HepG2 (cell line): Measurements from ENCODE around the gene FLYWCH1. TPM values are rescaled to one million over a fixed set of nuclear protein-coding genes. Genes with fewer than 3 reads are reported as not detected.

ENCODE experiments used
- ATAC-seq: fragments of 200-7000 bp; cut with Tn5 transposase; 3 replicates; pipeline ENCODE4 v1.9.1; 2020; ENCODE audit warnings: mild to moderate bottlenecking, moderate library complexity
- BruUV-seq: library from RNA; stranded (reverse); fragments of 400-500 nt; replicated peaks from 2 replicates; lab custom pipeline; 2021; lab: Mats Ljungman, UMichigan
- CTCF ChIA-PET: fragments of 300-600 bp; formaldehyde crosslinking; extraction: SDS; loops from one replicate; lab custom pipeline; 2021; ENCODE audit warnings: low total read pairs, inconsistent platforms, low intra/inter-chr PET ratio; lab: Yijun Ruan, JAX
- POLR2A ChIA-PET: fragments of 350-600 bp; sonication (Branson Sonifier 250); formaldehyde crosslinking; loops from one replicate; lab custom pipeline; 2020; ENCODE audit warnings: antibody characterized with exemption, inconsistent platforms; lab: Yijun Ruan, JAX
- DNase-seq: peaks from one replicate; pipeline ENCODE4 v3.0.0-alpha.2; 2015; ENCODE audit warnings: low spot score
- FAIRE-seq: peaks from 3 replicates; lab custom pipeline; 2011; peaks lifted over from hg19 to GRCh38; lab: Jason Lieb, UNC
- H2AFZ ChIP-seq: one replicate; pipeline ENCODE4 v1.6.1; 2011; ENCODE audit warnings: low read length, inconsistent platforms
- H3K27ac ChIP-seq: fragments of 300-600 bp; 3 replicates; pipeline ENCODE4 v1.8.0; 2011; ENCODE audit warnings: mixed run types, mild to moderate bottlenecking, mixed read lengths, low read length, inconsistent platforms; ENCODE audit not compliant: insufficient read depth; ENCODE audit errors: extremely low read length
- H3K27me3 ChIP-seq, 2 experiments: fragments of 200-600 bp in 1 of 2; 2 replicates in 1 of 2; 3 replicates in 1 of 2; pipeline versions ENCODE4 v1.6.0 to v1.8.0; 2011; ENCODE audit warnings: low read length in 2 of 2, mild to moderate bottlenecking in 2 of 2, moderate library complexity in 2 of 2, inconsistent platforms in 1 of 2; ENCODE audit not compliant: insufficient read depth in 2 of 2, control insufficient read depth in 1 of 2
- H3K36me3 ChIP-seq, 2 experiments: fragments of 200-600 bp in 1 of 2; replicated peaks in 1 of 2; 2 replicates in 1 of 2; 3 replicates in 1 of 2; pipeline versions ENCODE4 v1.5.1 to v1.8.0; 2011; ENCODE audit warnings: low read length in 2 of 2, inconsistent platforms in 1 of 2; ENCODE audit not compliant: insufficient read depth in 2 of 2, control insufficient read depth in 1 of 2
- H3K4me1 ChIP-seq: 2 replicates; pipeline ENCODE4 v1.5.1; 2012; ENCODE audit warnings: low read length, inconsistent platforms; ENCODE audit not compliant: insufficient read depth
- H3K4me2 ChIP-seq: 2 replicates; pipeline ENCODE4 v1.6.0; 2011; ENCODE audit warnings: low read depth, low read length, inconsistent platforms
- H3K4me3 ChIP-seq, 3 experiments: fragments of 200-600 bp in 1 of 3; sonication (generic), shearing (Covaris generic) in 1 of 3; replicated peaks in 1 of 3; 2 replicates each; pipeline ENCODE4 v1.5.1; 2011 to 2016; ENCODE audit warnings: low read length in 3 of 3, inconsistent platforms in 2 of 3, low read depth in 2 of 3, mild to moderate bottlenecking in 2 of 3, control low read depth in 1 of 3, mixed read lengths in 1 of 3; ENCODE audit not compliant: insufficient read depth in 1 of 3
- H3K79me2 ChIP-seq: one replicate; pipeline ENCODE4 v1.6.1; 2011; ENCODE audit warnings: low read length, inconsistent platforms; ENCODE audit not compliant: insufficient read depth
- H3K9ac ChIP-seq: 2 replicates; pipeline ENCODE4 v1.6.0; 2011; ENCODE audit warnings: mild to moderate bottlenecking, low read depth, low read length, inconsistent platforms; ENCODE audit not compliant: insufficient read depth
- H3K9me3 ChIP-seq: 2 replicates; pipeline ENCODE4 v1.5.1; 2012; ENCODE audit warnings: mild to moderate bottlenecking, low read length
- H4K20me1 ChIP-seq: 2 replicates; pipeline ENCODE4 v1.6.0; 2011; ENCODE audit warnings: inconsistent platforms, mild to moderate bottlenecking, low read length, moderate library complexity; ENCODE audit not compliant: insufficient read depth
- AGO2 ChIP-seq: fragments of 200-400 bp; formaldehyde crosslinking; optimal IDR thresholded peaks from 2 replicates; pipeline ENCODE3; 2017; ENCODE audit warnings: mild to moderate bottlenecking, low read depth, low read length, moderate library complexity
- FOXK1 ChIP-seq: sonication (generic); formaldehyde crosslinking; IDR thresholded peaks from 2 replicates; pipeline ENCODE4 v1.4.0; 2020; ENCODE audit warnings: low read depth, missing genetic modification reagents, borderline replicate concordance
- RBFOX2 ChIP-seq: fragments of 200-400 bp; formaldehyde crosslinking; IDR thresholded peaks from 2 replicates; pipeline ENCODE4 v1.6.1; 2017; ENCODE audit warnings: low read depth, mild to moderate bottlenecking, low read length
- ZNF101 ChIP-seq: sonication (generic); formaldehyde crosslinking; IDR thresholded peaks from 2 replicates; pipeline ENCODE4 v1.4.0; 2020; ENCODE audit warnings: mild to moderate bottlenecking, low read depth, missing genetic modification reagents, borderline replicate concordance
- ZNF24 ChIP-seq: fragments of 450-650 bp; IDR thresholded peaks from 2 replicates; pipeline ENCODE4 v1.6.1; 2017; ENCODE audit warnings: antibody characterized with exemption, mild to moderate bottlenecking
- ZNF263 ChIP-seq: sonication (generic); formaldehyde crosslinking; IDR thresholded peaks from 2 replicates; pipeline ENCODE4 v1.4.0; 2020; ENCODE audit warnings: missing genetic modification reagents
- ZNF589 ChIP-seq: sonication (generic); formaldehyde crosslinking; conservative IDR thresholded peaks from 2 replicates; pipeline ENCODE4 v1.8.0; 2022; ENCODE audit warnings: mild to moderate bottlenecking, moderate library complexity, missing genetic modification reagents
- ZNF768 ChIP-seq: sonication (generic); formaldehyde crosslinking; IDR thresholded peaks from 2 replicates; pipeline ENCODE4 v1.4.0; 2020; ENCODE audit warnings: missing genetic modification reagents
- WGBS: methylation state at CpG from one replicate; pipeline ENCODE4 v1.1.6; 2017; ENCODE audit warnings: low lambda C conversion rate; 5-methylcytosine and 5-hydroxymethylcytosine counted together
- in situ Hi-C: cut with HindIII; loops from 2 replicates; pipeline ENCODE4 v1.10.0; 2017; ENCODE audit warnings: low pct_unique_long_range_greater_than_20kb; ENCODE audit not compliant: extremely low pct_ligation_motif_present
- intact Hi-C: fragments of 100-400 bp; cut with micrococcal nuclease; formaldehyde crosslinking; loops from one replicate; pipeline ENCODE4 v1.10.0; 2022; ENCODE audit not compliant: unreplicated experiment
- polyA plus RNA-seq, 8 experiments: library from polyadenylated mRNA; depleted of rRNA in 3 of 8; stranded (reverse) in 7 of 8; unstranded in 1 of 8; fragments of >200 nt; fragmentation: Illumina TruSeq in 4 of 8; extraction: Trizol in 4 of 8; gene quantifications; 2 replicates each; pipeline versions ENCODE4 v1.2.1 to v1.2.3, GENCODE V29; 2011 to 2016; ENCODE audit warnings: low read depth in 4 of 8, missing spikeins in 1 of 8, mixed read lengths in 1 of 8; ENCODE audit not compliant: insufficient read depth in 1 of 8
- total RNA-seq, 5 experiments: library from RNA; depleted of rRNA; stranded (reverse); fragments of >200 nt; fragmentation: Illumina TruSeq; extraction: Trizol; gene quantifications; 2 replicates each; pipeline ENCODE4 v1.2.3, GENCODE V29; 2016; ENCODE audit warnings: low read depth in 1 of 5

Gene FLYWCH1
- total and polyA plus RNA-seq, 2 of the 13 experiments (the other 11 are each of a cell fraction or from before 2014, with no cell fraction given): 7.3 to 12.4 TPM

- peak; percentile 47; the same call in 1 of the 2 replicates for TF ChIP-seq RBFOX2
- TF ChIP-seq ZNF101 (CRISPR knock-in tag): no peak
- no peak for TF ChIP-seq ZNF24
- TF ChIP-seq, all 625 proteins: peak for 3
Measured at GRCh38 chr16:2974319-2975056, 62.8 kb downstream of the FLYWCH1 start (continued).

DNA sequence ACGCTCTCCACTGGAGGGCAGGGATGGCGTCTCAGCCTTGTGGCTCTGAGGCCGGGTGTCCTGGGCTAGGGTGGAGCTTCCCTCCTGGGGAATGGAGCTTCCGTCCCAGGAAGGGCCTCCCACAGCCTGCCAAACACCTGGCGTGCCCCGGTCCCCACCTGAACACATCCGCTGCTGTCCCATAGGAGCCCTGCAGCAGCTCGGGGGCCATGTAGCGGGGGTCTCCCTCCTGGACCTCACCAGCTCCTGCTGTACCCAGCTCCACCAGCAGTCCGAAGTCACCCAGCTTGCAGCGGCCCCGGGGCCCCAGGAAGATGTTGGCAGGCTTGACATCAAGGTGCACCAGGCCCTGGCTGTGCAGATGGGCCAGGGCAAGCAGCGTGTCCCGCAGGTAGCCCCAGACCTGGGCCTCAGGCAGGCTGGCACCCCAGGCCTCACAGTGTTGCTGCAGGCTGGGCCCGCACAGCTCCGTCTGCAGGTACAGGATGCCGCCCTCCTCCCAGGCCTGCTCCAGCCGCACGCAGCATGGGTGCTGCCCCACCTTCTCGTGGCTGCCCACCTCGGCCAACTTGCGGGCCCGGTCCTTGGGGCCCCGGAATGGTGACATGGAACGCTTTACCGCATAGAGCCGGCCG is 63.5 kb downstream of the FLYWCH1 start:
- BruUV-seq: no TSS peak
- ATAC-seq (no peak), FAIRE-seq (no peak), DNase-seq (no peak)
- Histone ChIP-seq H3K27ac (no peak overlapping the region), H3K4me1 (peaks cover 9% of the 10 kb centered on the region), H3K4me3 (no peak overlapping the region), H3K9ac (no peak overlapping the region), H3K79me2 (peaks cover 15% of the 10 kb centered on the region), H3K36me3 (peaks cover 2 to 18% of the 10 kb centered on the region in 2 experiments; a peak in 3 of 5 replicates), H2AFZ (no peak overlapping the region), H3K4me2 (no peak overlapping the region), H4K20me1 (no peaks in the 10 kb centered on the region), H3K27me3 (no peaks in the 10 kb centered on the region), H3K9me3 (no peaks in the 10 kb centered on the region)
- ChIA-PET CTCF (no interaction called here), POLR2A (no interaction called here)
- WGBS: 98% methylated on average over 22 of the region's 28 CpGs
- intact Hi-C loops: no loop called here
- TF ChIP-seq RBFOX2 (peak; percentile 55; the same call in 1 of the 2 replicates), ZNF263 (CRISPR knock-in tag) (no peak), AGO2 (peak; percentile 82), FOXK1 (CRISPR knock-in tag) (no peak), ZNF589 (CRISPR knock-in tag) (no peak), ZNF768 (CRISPR knock-in tag) (peak; percentile 68; the same call in 1 of the 2 replicates)
- in situ Hi-C loops: no loop called here
